ENCODE measurements around the gene SERINC2. TPM values are rescaled to one million over a fixed set of nuclear protein-coding genes. Genes with fewer than 3 reads are reported as not detected.
"Not testable (repeated sequence)": the region's sequence is repeated elsewhere in the genome, so short reads cannot be mapped to it uniquely, and the experiment has no call there.

SERINC2 gene
- total RNA-seq, 1 donor from 2014 or later = 9.6 TPM

DNA sequence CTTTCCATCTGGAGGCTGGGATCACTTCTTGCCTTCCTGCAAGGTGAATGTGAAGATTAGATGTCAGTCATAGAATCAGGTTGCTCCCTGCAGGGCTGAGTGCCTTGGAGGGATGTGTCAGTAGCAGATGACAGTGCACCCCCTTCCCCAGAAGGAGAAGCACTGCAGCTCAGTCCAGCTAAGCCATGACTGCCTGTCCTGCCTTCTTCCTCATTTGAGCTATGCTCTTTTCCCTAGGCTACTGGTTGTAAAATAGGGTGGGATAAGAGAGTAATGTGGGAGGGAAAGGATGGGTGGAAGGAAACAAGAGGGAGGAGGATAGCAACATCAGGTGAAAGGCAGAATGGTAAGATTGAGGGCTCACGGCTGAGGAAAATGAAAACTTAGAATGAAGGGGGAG, 29.0 kb upstream of the SERINC2 start:
- Histone ChIP-seq H3K27me3 (no peaks in the 10 kb centered on the region), H3K79me2 (ENCODE audit: low read depth) (no peaks in the 10 kb centered on the region), H3K9ac (no peak overlapping the region), H3K9me3 (ENCODE audit: low read depth) (no peaks in the 10 kb centered on the region), H3K4me1 (no peaks in the 10 kb centered on the region), H3K27ac (no peak overlapping the region), H3F3A (ENCODE audit: low read depth) (no peaks in the 10 kb centered on the region), H3K36me3 (no peaks in the 10 kb centered on the region), H3K4me3 (no peak overlapping the region), H3K4me2 (no peak overlapping the region), H4K20me1 (ENCODE audit: low read depth) (no peaks in the 10 kb centered on the region), H2AFZ (replicated peaks) (no peak overlapping the region)
- peak overlapping the region; percentile 39 for H3K27ac Mint-ChIP-seq
- TF ChIP-seq, protein P1, sequence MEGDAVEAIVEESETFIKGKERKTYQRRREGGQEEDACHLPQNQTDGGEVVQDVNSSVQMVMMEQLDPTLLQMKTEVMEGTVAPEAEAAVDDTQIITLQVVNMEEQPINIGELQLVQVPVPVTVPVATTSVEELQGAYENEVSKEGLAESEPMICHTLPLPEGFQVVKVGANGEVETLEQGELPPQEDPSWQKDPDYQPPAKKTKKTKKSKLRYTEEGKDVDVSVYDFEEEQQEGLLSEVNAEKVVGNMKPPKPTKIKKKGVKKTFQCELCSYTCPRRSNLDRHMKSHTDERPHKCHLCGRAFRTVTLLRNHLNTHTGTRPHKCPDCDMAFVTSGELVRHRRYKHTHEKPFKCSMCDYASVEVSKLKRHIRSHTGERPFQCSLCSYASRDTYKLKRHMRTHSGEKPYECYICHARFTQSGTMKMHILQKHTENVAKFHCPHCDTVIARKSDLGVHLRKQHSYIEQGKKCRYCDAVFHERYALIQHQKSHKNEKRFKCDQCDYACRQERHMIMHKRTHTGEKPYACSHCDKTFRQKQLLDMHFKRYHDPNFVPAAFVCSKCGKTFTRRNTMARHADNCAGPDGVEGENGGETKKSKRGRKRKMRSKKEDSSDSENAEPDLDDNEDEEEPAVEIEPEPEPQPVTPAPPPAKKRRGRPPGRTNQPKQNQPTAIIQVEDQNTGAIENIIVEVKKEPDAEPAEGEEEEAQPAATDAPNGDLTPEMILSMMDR (IDR thresholded peaks at IDR 0.05) = no peak
- TF ChIP-seq EZH2phosphoT487 (IDR thresholded peaks at IDR 0.05) = no peak
- TF ChIP-seq EZH2 (IDR thresholded peaks at IDR 0.05) = no peak
- peaks cover 4% of the 10 kb centered on the region for H3K27me3 Mint-ChIP-seq (ENCODE audit: insufficient read depth, low read depth)
- no peak overlapping the region for H3K4me3 Mint-ChIP-seq
- peaks cover 3% of the 10 kb centered on the region for H3K4me1 Mint-ChIP-seq
- H3K36me3 Mint-ChIP-seq = no peaks in the 10 kb centered on the region
- no peaks in the 10 kb centered on the region for H3K9me3 Mint-ChIP-seq
- no peak for DNase-seq (ENCODE audit: low spot score)

DNA sequence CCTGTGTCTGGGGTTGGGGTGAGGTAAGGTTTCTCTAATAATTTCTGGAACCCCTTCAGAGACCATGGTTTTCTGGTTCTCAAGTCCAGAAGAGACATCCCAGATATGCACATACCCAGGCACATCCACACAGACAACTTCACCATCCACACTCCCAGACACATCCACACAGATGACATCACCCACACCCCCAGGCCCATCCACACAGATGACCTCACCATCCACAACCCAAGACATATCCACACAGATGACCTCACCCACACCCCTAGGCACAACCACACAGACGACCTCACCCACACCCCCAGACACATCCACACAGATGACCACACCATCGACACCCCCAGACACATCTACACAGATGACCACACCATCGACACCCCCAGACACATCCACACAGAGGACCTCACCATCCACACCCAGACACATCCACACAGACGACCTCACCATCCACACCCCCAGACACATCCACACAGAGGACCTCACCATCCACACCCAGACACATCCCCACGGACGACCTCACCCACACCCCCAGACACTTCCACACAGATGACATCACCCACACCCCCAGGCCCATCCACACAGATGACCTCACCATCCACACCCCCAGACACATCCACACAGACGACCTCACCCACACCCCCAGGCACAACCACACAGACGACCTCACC, 26.3 kb upstream of the SERINC2 start:
- H3F3A ChIP-seq (ENCODE audit: low read depth); H3K36me3 Mint-ChIP-seq: not testable (repeated sequence)

DNA sequence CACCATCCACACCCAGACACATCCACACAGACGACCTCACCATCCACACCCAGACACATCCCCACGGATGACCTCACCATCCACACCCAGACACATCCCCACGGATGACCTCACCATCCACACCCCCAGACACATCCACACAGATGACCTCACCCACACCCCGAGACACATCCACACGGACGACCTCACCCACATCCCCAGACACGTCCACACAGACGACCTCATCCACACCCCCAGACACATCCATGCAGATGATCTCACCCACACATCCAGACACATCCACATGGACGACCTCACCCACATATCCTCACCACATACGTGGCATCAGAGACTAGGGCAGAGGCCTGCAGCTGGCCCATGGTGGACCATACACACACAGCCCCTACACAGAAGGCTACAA, 25.4 kb upstream of the SERINC2 start:
- H3K27ac Mint-ChIP-seq = no peak overlapping the region
- H3K4me2 ChIP-seq = no peak overlapping the region
- no peak overlapping the region for H3K9ac ChIP-seq
- H3K4me3 Mint-ChIP-seq = no peak overlapping the region
- H3K36me3 Mint-ChIP-seq = no peaks in the 10 kb centered on the region
- H3K9me3 ChIP-seq (ENCODE audit: low read depth) = no peaks in the 10 kb centered on the region
- no peaks in the 10 kb centered on the region for H3K36me3 ChIP-seq
- DNase-seq (ENCODE audit: low spot score) = no peak
- peaks cover 2% of the 10 kb centered on the region for H3K4me1 Mint-ChIP-seq
- no peaks in the 10 kb centered on the region for H3K9me3 Mint-ChIP-seq
- no peaks in the 10 kb centered on the region for H3K27me3 ChIP-seq
- no peak overlapping the region for H3K27ac ChIP-seq
- no peaks in the 10 kb centered on the region for H4K20me1 ChIP-seq (ENCODE audit: low read depth)
- no peaks in the 10 kb centered on the region for H3K4me1 ChIP-seq
- H2AFZ ChIP-seq (replicated peaks) = no peak overlapping the region
- H3K27me3 Mint-ChIP-seq (ENCODE audit: insufficient read depth, low read depth) = peaks cover 12% of the 10 kb centered on the region
- H3K79me2 ChIP-seq (ENCODE audit: low read depth) = no peaks in the 10 kb centered on the region
- no peak for TF ChIP-seq EZH2 (IDR thresholded peaks at IDR 0.05)
- TF ChIP-seq, protein P1 (IDR thresholded peaks at IDR 0.05) = no peak
- no peak for TF ChIP-seq EZH2phosphoT487 (IDR thresholded peaks at IDR 0.05)
- no peak overlapping the region for H3K4me3 ChIP-seq
- H3F3A ChIP-seq (ENCODE audit: low read depth) = no peaks in the 10 kb centered on the region

More for the DNA sequence above, 26.3 kb upstream of the SERINC2 start:
- not testable (repeated sequence) for DNase-seq (ENCODE audit: low spot score); H3K27me3 ChIP-seq; H3K79me2 ChIP-seq (ENCODE audit: low read depth); H3K4me3 Mint-ChIP-seq; H3K9me3 Mint-ChIP-seq; H4K20me1 ChIP-seq (ENCODE audit: low read depth); H3K27ac ChIP-seq; H3K36me3 ChIP-seq; H3K4me1 Mint-ChIP-seq; H2AFZ ChIP-seq (replicated peaks); H3K4me3 ChIP-seq; H3K4me1 ChIP-seq; H3K9ac ChIP-seq; H3K4me2 ChIP-seq; H3K9me3 ChIP-seq (ENCODE audit: low read depth)
- peaks cover 12% of the 10 kb centered on the region for H3K27me3 Mint-ChIP-seq (ENCODE audit: insufficient read depth, low read depth)
- peak overlapping the region; percentile 9 for H3K27ac Mint-ChIP-seq

DNA sequence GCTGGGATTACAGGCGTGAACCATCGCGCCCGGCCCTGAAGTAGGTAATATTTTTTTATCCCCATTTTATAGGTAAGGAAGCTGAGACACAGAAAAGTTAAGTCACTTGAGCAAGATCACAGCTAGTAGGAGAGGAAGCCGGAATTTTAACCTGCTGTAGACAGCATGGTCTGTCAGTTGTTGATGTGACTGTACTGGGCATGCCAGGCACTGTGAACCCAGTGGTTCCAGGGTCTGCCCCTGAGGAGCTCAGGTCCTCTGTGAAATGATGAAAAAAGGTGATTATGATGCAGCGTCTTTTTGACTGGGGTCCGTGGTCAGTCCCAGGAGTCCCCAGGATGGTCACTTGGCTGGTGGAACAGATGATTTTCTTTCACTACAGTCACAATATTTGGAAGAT, 23.4 kb upstream of the SERINC2 start:
- Histone ChIP-seq H2AFZ (replicated peaks) (no peak overlapping the region), H3K9me3 (ENCODE audit: low read depth) (no peaks in the 10 kb centered on the region), H3K27ac (no peak overlapping the region), H3K4me1 (no peaks in the 10 kb centered on the region), H3K79me2 (ENCODE audit: low read depth) (no peaks in the 10 kb centered on the region), H4K20me1 (ENCODE audit: low read depth) (no peaks in the 10 kb centered on the region), H3K9ac (no peak overlapping the region), H3K4me2 (no peak overlapping the region), H3K27me3 (peaks cover 9% of the 10 kb centered on the region), H3F3A (ENCODE audit: low read depth) (no peaks in the 10 kb centered on the region), H3K36me3 (no peaks in the 10 kb centered on the region), H3K4me3 (no peak overlapping the region)
- Mint-ChIP-seq H3K27ac (no peak overlapping the region), H3K36me3 (no peaks in the 10 kb centered on the region), H3K27me3 (ENCODE audit: insufficient read depth, low read depth) (peaks cover 10% of the 10 kb centered on the region), H3K4me3 (no peak overlapping the region), H3K4me1 (peaks cover 7% of the 10 kb centered on the region), H3K9me3 (no peaks in the 10 kb centered on the region)
- no peak for DNase-seq (ENCODE audit: low spot score)
- TF ChIP-seq EZH2phosphoT487 (IDR thresholded peaks at IDR 0.05) (no peak), EZH2 (IDR thresholded peaks at IDR 0.05) (no peak)
- TF ChIP-seq, protein P1 (IDR thresholded peaks at IDR 0.05) = no peak
